HG03469 (cell line): ENCODE results near the gene PPP6R3.
"Not testable (repeated sequence)": the region's sequence is repeated elsewhere in the genome, so short reads cannot be mapped to it uniquely, and the experiment has no call there.

Experiments
- ATAC-seq: cut with Tn5 transposase; IDR thresholded peaks from one replicate; pipeline ENCODE4 v1.9.1; 2021; ENCODE audit warnings: mild to moderate bottlenecking, moderate library complexity, moderate number of reproducible peaks; ENCODE audit not compliant: unreplicated experiment

PPP6R3 gene

DNA sequence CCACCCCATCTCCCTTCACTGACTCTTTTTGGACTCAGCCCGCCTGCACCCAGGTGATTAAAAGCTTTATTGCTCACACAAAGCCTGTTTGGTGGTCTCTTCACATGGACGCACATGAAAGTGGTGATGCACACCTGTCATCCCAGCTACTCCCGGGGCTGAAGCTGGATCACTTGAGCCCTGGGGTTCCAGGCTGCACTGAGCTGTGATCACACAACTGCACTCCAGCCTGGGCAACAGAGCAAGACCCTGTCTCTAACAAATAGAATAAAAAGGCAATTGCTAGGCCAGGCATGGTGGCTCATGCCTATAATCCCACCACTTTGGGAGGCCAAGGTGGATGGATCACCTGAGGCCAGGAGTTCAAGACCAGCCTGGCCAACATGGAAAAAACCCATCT, 178.8 kb downstream of the PPP6R3 start:
- ATAC-seq: not testable (repeated sequence)

DNA sequence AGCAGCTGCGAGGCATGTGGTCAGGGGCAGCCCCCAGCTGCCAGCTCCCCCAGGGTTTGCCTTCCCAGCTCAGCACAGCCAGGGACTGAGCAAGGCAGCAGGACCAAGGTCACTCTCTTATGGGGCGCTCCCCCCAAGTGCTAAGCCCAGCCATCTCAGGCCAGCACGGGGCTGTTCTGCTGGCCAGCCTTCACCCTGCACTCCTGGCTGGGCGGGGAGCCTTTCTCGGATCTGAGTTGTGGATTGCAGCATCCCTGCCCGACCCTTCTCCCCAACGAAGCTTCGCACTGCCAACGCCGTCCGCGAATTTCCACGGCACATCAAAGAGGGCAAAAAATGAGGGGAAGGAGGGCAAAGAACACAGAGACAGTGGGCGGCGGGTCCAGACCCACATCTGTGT, 181.3 kb downstream of the PPP6R3 start:
- no peak for ATAC-seq

DNA sequence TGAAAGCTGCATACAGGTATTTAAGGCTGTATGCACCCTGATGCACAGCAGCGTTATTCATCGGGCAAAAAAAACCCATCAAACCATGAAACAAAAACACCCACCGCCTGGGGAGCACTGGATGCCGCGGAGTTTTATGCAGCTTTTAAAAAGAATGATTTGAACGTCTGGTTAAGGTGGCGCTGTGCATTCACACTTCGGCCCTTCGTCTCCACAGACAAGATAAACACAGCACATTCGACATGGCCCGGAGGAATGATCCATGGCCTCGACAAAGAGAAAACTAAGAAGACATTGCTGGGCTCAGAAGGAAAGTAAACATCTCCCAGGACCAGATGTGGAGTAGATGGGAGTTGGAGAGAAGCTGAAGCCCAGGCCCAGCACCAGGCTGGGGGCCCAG, 183.0 kb downstream of the PPP6R3 start:
- no peak for ATAC-seq

DNA sequence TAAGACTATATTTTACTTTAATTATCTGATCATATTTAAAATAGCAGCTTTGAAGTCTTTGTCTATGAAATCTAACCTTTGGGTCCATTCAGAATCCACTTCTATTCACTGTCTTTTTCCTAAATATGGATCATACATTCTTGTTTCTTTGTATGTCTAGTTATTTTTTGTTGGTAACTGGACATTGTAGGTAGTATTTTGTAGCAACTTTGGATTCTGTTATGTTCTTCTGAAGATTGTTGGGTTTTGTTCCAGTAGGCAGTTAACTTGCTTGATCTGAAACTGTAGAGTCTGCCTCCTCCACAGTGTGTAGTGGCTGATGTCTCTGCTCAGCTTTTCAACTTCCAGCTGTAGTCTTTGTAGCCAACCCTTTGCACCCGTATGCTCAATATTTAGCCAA, 186.3 kb downstream of the PPP6R3 start:
- ATAC-seq: no peak

DNA sequence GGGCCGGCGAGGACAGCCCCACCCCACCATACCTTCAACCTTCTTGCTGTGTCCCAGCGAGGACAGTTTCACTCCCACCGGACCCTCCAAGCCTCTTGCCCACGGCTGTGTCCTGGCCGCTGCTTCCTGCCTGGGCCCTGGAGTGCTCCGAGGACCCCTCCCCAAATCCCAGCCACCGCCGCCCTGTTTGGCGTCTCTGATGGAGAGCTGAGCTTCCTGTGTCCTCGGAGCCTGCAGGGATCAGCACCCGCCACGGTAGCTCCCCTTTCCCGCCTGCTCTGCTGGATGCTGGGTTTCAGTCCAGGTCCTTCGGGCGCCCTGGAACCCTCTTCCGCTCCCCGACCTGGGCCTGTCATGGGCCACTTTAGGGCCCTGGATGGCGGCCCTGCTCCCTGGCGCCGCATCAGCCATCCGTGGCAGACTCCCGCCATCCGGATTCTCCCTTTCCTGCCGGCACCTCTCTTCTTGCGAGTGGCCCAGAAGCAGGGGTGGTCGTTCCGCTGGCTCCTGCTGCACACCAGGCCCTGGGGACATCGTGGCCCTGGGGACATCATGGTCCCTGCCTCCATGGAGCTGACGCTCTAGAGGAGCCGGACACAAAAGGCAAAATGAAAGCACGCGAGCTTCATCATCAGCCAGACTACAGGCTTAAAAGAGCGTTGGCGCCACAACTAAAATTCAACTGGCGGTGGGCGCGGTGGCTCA, 189.5 kb downstream of the PPP6R3 start:
- no peak for ATAC-seq

DNA sequence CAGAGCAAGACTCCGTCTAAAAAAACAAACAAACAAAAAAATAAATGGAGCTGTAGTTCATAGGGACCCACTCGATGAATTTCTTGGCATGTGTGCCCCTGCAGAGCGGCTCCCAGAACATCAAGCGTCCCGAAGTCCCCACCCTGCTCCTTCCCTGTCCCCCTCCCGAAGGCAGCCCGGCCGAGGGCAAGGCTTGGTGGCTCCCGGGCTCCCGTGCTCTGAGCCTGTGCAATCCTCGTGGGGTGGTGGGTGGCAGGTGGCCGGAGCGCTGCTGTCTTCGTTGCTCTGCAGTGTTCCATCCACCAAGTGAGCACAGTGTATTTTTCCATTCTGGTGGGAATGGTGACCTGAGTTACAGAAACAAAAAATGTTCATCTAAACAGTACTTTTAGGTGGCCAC, 190.2 kb downstream of the PPP6R3 start:
- no peak for ATAC-seq

DNA sequence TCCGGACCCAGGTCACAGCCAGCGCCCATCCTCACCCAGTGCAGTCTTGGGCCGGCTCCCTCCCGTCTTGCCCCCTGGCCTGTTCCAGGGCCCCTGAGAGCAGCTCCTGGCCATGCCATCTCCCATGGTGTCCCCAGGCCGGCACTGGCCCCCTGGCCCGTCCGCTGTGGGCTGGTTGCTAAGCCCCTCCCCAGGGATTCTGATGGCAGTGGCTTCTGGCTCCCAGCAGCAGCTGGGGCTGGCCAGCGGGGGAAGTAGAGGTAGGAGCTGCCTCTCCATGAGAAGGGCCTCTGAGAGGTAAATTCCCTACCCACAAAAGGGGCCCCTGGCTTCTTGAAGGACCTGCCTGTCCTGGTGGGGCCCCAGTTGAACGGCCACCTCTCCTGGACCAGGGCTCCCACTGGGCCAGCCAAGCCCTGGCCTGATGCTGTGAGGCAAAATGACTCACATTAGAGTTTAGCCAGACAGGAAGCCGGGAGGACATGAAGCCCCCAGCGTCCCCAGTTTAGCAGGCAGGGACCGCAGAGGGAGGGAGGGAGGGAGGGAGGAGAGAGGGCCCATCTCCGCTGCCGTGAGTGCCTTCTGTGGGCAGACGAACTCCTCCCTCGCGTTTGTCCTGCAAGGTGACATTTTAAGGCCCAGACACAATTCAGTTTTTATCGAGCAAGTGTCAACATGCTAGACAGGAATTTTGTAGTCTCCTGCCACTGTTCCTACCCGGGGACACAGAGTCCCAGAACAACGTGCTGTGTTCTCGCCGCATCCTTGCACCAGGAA, 190.8 kb downstream of the PPP6R3 start:
- ATAC-seq: no peak

DNA sequence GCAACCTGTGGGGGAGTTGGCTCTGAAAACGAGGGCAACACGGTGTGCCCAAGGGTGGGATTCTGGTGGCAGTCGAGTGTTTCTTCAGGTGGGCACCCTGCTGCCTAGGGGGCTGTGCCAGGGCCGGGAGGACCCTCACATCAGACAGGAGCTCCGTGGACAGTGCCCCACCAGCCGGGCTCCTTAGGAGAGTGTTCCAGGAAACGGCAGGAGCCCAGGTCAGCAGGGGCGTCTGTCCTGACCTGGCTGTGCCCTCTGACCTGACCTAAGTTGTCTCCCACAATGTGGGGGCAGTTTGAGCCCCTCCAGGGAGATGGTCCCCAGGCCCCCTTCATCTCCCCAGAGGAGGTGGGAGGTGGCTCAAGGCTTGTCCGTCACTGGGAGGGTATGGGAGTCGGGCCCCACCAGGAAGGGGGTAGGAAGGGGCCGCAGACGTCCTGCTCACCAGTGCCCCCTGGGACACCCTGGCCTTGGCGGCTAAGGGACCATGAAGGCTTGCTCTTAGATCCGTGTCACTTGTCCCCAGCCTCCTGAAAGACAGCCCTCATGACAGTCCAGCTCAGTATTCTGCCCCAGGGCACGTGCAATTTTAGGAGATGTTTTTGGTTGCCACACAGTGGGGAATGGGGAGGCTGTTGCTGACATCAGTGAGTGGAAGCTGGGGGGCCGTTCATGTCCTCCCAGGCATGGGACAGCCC, 191.6 kb downstream of the PPP6R3 start:
- ATAC-seq: no peak

DNA sequence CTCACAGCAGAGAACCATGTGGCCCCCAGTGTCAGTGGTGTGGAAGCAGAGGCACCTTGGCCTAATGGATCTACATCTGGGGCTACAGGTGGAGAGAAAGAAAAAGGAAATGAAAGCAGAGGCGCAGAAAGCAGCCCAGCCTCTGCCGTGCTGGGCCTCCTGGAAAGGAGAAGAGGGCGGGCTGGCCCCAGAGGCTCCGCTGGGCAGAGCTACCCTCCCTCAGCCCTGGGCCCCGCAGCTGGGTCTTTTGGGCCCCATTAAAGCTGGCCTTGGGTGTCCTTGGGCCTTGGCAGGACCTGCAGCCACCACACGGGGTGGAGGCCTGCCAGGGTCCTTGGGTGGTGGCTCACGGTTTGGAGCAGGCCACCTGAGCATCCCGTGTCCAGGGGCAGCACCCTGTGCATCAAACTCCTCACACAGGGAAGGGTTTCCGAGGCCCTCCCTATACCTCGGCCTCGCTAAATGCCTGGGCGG, 192.2 kb downstream of the PPP6R3 start:
- no peak for ATAC-seq

DNA sequence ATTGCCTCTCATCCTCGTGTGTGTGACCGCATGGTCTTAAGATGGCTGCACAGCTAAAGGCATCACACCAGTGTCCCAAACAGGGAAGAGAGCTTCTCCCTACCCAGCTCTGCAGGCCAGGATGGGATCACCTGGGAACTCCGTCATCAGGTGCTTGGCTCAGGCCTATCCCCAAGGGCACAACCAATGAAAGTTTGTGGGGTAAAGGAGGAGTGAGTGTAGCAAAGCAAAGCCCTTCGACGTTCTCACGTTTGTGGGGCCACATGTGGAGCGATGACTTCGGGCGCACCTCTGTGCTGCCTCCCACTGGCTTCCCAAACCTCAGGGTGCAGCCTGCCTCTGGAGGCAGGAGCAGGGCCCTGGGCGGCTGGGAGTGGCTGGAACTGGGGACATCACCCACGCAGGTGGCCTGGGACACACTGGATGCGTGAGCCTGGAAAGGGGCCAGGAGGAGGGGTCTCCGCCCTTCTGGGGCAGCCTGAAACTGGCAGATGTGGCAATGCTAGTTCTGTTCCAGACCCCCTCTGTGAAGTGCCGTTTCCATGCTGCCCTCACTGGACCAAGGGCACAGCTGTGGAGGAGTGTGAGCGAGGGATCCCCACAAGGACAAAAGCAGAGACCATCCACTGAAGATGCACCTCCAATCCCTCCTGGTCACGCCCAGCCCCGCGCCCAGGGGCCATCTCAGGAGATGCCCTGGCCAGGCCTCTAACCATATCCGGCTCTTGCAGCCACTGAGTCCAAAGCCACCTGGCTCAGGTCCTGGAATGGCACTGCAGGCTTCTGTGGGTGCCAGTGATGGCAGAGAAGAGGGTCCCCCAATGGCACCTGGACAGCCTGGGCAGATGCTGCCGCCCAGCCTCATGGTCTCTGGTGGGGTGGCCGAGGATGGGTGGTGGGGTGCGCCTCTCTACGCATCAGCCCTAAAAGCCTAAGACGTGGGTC, 193.2 kb downstream of the PPP6R3 start:
- no peak for ATAC-seq

DNA sequence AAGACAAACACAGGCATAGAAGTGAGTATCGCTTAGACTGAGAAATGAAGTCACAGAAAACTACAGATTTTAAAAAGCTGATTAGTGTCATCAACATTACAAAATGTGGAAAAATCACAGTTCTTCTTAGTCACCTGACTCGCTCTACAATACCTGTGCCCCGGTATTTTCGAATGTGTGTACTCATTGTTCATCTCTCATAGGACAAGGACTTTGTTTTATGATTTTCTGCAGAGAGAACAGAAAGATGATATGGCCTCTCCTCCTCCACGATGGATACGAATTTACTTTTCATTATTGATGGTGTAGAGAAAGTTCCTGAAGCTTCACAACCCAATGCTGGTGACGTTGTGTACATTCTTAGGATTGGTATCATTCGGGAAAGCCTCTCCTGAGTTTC, 194.4 kb downstream of the PPP6R3 start:
- ATAC-seq: no peak

DNA sequence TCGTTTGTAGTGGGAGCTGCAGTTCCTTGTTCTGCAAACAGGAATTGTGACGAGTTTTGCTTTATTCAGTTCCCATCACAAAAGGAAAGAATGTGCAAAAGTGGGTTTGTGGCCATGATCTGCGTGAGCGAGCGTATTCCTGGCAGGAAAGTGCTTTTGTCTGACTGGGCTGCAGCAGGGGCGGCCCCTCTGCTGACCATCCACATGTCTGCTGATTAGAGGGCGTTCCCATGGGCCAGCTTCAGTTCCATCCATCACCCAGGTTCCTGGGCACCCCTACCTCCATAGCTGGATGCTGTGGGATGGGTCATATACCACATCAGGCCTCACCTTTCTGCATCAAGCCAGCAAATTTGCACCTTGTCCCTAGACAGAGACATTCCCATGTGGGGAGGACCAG, 194.9 kb downstream of the PPP6R3 start:
- ATAC-seq: no peak

DNA sequence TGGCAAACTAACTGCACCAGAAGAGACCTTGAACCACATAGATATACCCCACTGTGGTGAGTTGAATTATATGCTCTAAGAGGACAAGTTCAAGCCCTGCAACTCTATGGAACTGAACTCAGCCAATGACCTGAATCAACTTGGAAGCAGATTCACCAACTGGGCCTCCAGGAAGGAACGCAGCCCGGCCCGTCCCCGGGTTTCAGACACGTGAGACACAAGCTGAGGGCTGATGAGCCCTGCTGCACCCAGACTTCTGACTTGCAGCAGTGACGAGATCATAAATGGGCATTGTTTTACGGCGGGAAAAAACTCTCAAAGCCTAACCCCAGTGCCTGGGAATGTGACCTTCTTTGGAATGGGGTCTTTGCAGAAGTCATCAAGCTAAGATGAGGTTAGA, 195.3 kb downstream of the PPP6R3 start:
- ATAC-seq: no peak

DNA sequence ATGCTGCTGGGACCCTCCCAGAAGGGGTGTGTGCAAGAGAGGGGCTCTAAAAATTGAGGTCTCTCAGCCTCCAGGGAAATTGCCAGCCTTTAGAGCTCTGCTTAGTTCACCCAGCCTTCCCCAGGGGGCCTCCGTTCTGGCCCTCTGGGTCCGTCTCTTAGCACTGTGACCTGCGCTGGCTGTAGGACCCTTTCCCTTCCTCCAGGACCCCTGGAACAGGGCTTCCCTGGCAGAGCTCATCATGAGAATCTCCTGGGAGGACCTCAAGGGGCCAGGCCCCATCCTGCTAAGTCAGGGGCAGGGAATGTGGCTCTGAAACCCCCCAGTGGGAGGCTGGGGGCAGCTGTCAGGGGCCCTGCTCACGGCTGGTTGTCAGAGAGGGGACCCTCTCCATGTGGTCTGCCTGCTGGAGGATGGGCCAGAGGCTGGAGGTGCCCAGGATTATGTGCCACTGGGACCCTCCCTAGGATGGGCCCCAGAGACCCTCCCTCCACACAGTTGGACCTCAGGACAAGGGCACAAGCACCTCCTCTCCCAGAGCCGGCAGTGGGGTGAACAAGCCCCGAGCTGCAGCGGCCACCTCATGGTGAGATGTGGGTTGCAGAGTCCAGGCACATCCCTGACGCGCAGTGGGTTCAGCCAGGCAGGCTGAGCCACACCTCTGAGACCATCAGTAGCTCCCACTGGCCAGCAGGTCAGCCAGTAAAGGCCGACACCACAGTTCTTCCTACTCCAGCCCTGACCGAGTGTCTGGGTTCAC, 196.6 kb downstream of the PPP6R3 start:
- no peak for ATAC-seq

DNA sequence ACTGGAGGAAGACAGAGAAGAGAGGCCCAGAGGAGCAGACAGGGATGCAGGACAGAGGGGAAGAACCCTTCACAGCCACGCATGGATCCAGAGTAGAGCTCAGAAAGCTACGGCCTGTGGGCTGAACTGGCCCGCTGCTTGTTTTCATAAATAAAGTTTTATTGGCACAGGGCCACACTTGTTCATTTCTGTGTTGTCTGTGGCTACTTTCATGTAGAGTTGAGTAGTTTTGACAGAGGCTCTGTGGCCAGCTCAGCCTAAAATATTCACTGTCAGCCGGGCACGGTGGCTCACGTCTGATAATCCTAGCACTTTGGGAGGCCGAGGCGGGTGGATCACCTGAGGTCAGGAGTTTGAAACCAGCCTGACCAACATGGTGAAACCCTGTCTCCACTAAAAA, 197.5 kb downstream of the PPP6R3 start:
- ATAC-seq: no peak

DNA sequence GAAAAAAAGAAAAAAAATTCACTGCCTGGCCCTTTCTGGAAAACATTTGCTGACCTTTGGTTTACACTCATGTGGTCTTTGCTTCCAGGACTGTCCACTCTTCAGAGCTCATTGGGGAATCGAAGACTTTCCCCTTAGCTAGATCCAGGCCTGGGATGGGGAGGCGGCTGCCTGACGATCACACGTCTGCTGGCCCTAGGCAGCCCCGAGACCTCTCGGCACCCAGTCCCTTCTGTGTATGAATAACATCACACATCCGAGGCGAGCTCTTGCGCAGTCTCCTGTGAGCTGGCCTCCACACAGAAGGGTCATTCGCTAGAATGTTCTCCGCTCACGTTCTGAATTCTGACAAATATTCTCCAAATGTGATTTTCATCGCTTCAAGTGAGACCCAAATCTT, 198.1 kb downstream of the PPP6R3 start:
- no peak for ATAC-seq

DNA sequence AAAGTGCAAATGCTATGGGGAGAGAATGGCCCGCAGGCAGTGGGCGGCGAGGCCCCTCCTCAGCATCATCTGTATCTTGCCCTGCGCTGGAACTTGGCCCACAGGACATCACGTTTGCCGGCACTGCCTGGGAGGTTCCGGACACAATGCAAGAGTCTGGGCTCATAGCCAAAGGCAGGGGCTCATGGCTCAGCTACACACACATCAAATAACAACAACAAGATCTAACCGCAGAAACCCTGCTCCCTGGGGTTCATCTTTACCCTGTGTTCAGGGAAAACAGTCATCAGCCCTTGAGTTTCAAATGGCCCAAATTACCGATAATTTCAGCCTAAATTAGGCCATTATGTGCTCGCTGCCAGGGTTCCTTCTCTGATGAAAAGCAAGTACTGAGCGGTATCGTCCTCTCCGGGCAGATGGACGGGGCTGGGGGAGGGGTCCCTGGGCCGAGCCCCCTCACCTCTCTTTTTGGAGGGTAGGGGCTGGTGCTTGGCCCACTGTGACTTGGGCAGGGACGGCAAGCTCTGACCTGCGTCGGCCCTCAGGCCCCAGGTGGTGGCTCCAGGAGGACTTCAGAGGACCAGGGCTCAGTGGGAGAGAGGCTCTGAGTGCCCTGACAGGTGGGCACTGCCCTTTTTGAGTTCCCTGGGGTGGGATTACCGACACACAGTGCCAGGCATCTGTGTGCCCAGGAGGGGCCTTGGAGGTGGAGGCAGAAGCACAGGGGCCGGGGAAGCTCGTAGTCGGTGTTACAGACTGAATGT, 198.8 kb downstream of the PPP6R3 start:
- no peak for ATAC-seq

DNA sequence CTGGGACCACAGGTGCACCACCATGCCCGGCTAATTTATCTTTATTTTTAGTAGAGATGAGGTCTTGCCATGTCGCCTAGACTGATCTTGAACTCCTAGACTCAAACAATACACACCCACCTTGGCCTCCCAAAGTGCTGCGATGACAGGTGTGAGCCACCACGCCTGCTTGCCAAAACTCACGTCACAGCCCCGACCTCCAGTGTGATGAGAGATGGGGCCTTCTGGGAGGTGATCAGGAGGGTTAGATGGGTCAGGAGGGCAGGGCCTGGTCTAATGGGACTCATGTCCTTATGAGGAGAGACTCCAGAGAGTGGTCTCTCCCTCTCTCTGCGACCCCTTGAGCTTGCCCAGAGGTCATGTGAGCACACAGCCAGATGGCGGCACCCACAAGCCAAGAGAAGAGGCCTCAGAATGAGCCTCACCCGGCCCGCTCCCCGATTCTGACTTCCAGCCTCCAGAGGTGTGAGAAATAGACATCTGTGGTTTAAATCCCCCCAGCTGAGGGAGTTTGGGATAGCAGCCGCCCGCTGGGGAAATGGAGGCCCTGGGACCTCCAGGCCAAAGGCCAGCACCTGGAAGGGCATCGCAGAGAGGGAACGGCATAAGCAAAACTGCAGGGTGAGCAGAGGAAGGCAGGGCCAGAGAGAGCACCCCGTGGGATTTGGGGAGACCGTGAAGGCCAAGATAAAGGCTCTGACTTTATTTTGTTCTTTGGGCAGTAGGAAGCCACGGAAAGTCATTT, 199.7 kb downstream of the PPP6R3 start:
- ATAC-seq: no peak

DNA sequence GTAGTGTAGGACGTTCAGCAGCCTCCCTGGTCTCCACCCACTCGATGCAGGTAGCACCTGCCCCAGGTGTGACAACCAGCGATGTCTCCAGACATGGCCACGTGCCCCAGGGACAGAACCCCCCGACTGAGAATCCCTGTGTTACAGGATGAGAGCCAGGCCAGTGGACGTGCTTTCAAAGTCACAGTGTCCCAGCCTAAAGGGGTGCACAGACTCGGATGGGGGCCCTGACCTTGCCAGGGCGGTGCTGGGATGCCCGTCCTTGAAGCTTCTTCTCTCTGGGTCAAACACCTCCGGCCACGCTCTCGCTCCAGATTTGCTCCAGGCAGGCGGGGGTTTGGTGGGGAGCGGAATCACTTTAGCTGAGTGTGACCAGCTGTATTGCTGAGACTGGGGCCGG, 200.5 kb downstream of the PPP6R3 start:
- no peak for ATAC-seq
